Epidermal melanocyte (primary cell): Measurements from ENCODE around the gene STX18.
"Not testable (repeated sequence)": the region's sequence is repeated elsewhere in the genome, so short reads cannot be mapped to it uniquely, and the experiment has no call there.

Experiments
- DNase-seq: peaks from one replicate; pipeline ENCODE4 v3.0.0; 2011; ENCODE audit warnings: low spot score; ENCODE audit not compliant: insufficient read length

STX18 gene

GRCh38 chr4:4480685-4481398 lies 61.0 kb downstream of the STX18 start:
- DNase-seq, result no peak

- no peak for DNase-seq
Observed at GRCh38 chr4:4480205-4480604, 61.6 kb downstream of the STX18 start.

- no peak for DNase-seq
Observed at GRCh38 chr4:4479366-4479765, 62.5 kb downstream of the STX18 start.

- no peak for DNase-seq
Observed at GRCh38 chr4:4477796-4478195, 64.1 kb downstream of the STX18 start.

GRCh38 chr4:4477391-4477790 lies 64.5 kb downstream of the STX18 start:
- DNase-seq, result no peak

- no peak for DNase-seq
Observed at GRCh38 chr4:4474476-4474875, 67.4 kb downstream of the STX18 start.

GRCh38 chr4:4472344-4472958 lies 69.4 kb downstream of the STX18 start:
- no peak for DNase-seq

DNA sequence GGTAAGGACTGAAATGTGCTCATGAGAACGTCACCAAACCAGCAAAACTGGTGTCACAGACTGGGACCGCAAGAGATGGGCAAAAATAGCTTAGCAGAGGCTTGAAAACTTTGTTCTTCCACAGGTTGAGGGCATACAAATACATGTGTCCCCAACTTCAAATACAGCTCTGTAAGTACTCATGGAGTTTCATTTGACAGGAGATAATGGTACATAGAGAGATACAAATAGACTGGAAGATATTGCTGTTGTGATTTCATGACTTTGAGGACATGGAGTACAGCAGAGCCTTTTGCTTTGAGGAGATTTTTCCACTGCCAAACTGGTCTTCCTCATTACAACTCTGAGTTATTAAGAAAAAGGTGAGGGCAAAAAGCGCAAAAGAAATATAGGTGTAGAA lies 70.7 kb downstream of the STX18 start:
- no peak for DNase-seq

- DNase-seq, result no peak
Observed at GRCh38 chr4:4470208-4470607, 71.6 kb downstream of the STX18 start.

DNA sequence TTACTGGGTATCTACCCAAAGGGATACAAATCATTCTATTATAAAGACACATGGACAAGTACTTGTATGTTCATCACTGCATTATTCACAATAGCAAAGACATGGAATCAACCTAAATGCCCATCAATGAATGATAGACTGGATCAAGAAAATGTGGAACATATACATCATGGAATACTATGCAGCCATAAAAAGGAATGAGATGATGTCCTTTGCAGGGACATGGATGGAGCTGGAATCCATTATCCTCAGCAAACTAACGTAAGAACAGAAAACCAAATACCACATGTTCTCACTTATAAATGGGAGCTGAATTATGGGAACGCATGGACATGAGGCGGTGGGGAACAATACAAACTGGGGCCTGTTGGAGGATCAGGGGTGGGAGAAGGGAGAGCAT lies 76.6 kb downstream of the STX18 start:
- DNase-seq, result not testable (repeated sequence)

DNA sequence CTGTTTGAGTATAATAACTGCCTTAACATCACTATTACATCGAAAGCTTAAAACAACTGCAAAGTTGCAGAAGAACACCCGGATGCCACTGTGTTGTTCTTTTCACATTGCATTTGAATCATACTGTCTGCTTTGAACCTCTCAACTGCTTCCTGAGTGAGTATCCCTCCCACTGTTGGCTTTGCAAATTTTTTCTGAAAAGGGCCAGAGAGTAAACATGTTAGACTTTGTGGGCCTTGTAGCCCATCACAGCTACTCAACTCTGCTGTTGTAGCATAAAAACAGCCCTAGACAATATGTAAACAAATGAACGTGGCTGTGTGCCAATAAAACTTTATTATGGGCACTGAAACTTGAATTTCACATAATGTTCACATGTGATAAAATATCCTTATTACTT lies 78.9 kb downstream of the STX18 start:
- DNase-seq, result no peak

DNA sequence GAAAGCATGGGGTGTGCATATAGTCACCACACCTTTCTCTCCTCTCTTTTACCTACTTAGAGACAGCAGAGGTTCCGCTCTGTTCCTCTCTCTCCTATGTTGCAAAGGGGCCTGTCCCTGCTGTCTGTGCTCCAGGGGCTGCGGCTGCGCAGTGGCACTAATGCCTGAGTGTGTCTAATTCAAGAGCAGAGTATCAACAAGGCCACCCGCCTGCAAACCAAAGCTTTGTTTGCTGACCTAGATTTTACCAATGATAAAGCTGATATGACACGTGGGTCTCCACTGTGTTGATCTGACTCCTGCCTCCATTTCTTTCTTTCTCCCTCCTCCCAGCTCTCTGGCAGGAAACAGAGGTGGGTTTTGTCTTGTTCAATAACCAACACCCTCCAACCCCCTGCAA lies 80.0 kb downstream of the STX18 start:
- DNase-seq, result no peak

DNA sequence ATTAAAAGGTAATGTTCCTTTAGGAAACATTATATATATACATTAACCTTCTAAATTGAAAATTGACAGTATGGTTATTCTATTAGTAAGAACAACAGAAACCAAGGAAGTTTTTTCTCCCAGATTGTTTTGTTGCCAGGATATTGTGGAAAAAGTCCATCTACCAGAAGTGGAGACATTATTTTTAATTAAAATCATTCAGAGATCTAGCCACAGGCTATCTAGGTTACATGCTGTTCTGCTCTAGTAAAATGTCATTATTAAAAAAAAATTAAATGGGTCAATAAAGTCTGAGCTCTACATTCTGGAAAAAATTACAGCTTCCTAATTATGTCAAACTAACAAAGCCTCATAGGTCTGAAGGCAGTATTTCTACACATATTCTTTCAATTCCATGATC lies 80.7 kb downstream of the STX18 start:
- DNase-seq, result no peak

GRCh38 chr4:4460759-4461158 lies 81.1 kb downstream of the STX18 start:
- no peak for DNase-seq

DNA sequence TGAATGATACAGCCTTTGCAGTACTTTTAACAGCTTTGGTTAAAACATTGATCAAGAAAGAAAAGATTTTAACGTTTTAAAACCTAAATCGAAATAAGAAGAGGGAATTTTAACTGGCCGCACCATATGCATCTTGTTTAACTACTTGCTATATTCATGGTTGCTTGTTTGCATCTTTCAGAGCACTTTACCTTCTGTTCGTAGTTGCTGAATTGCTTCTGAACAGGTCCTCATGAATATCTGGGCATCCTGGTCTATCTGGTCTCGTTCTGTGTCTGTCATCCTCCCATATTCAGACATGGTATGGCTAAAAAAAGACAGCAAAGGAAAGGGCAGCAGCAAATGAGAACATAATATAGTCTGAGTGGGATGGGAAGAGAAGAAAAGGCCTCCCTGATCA lies 82.7 kb downstream of the STX18 start:
- DNase-seq, result no peak

DNA sequence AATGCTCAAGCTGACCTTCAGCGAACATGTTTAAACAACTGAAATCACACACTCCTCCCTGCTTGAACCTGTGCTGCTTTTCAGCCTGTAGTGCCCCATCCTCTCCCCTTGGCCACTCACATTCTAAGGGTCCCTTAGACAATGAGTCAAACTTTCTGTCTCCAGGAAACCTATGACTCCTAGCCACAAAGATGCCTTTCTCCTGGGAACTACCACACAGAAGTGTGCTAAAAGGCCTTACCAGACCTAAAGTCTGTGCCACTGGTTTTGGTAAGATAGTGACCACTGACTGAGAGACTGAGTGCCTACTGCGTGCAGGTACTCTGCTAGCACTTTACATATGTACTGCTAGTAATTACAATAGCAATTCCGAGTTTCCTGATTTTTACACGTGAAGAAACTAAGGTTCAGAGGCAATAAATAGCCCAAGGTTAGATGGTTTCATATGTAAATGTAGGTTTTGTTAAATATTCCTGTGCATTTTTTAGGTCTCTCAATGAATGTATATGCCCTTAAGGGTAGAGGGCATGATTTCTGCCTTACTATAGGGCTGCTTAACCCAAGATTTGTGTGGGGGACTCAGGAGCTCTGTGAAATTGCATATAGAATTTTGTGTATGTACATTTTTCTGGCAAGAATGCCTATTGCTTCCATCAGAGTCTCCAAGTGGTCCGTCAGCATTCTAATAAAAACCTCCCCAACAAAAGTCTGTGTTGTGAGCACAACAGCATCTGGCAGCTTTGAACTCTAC lies 83.9 kb downstream of the STX18 start:
- DNase-seq, result no peak

DNA sequence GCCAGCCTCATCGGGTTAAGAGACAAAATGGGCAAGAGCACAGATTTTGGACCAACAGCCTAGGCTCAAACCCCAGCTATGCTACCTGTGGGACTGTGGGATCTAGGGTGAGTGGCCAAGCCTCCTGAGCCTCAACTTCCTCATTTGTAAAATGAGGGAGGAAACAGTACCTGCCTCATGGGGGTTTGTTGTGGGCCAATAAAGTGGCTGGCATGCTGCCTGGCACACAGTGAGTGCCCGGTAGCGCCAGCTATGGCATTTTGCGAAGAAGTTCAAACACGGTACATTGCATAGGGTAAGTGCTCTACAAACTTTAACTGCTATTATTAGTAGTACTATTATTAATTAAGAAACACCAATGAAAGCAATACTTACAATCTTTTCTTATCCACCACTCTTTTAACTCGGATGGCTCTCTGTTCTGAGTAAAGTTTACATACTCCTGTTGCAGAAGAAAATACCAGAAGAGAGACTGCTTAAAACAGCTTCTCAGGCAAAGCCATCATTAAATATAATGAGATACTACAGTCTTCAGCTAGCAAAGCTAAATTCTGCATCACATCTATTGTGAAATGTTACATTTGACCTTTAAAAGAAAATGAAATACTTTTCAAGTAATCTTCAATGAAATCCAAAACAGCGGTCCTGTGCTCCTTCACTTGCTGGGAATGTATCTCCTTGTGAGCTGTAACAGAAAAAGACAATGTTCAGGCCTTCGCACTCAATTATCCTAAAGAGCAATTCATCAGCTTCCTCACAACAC lies 84.9 kb downstream of the STX18 start:
- DNase-seq, result no peak

GRCh38 chr4:4456351-4456750 lies 85.5 kb downstream of the STX18 start:
- DNase-seq, result no peak

- no peak for DNase-seq
Observed at GRCh38 chr4:4455210-4455865, 86.5 kb downstream of the STX18 start.

DNA sequence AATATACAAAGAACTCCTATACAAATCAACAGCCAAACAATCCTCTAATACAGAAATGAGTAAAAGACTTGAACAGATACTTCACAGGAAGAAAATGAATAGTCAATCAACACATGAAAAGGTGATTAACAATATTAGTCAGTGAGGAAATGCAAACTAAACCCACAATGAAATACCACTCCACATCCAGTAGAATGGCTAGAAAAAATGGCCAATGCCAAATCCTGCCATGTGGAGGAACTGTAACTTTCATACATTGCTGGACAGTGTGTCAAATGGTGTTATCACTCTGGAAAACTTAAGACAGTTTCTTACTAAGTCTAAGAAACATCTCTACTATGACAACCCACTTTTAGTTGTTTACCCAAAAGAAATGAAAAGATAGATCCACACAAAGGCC lies 95.4 kb downstream of the STX18 start:
- DNase-seq, result no peak

GRCh38 chr4:4443821-4444220 lies 98.0 kb downstream of the STX18 start:
- no peak for DNase-seq
